ENCODE data around the gene STK11IP.

The STK11IP gene

GRCh38 chr2:219642069-219642454 is 44.4 kb downstream of the STK11IP start:
- Histone ChIP-seq H3K27me3 (ENCODE audit: control insufficient read depth, insufficient read depth, low read length, poor library complexity, severe bottlenecking) (peaks cover 10% of the 10 kb centered on the region), H3K36me3 (ENCODE audit: control insufficient read depth, insufficient read depth, low read length) (no peaks in the 10 kb centered on the region), H3K9me3 (ENCODE audit: control insufficient read depth, low read length) (no peaks in the 10 kb centered on the region), H3K4me1 (ENCODE audit: control insufficient read depth, insufficient read depth, low read length) (peaks cover 19% of the 10 kb centered on the region), H3K27ac (ENCODE audit: insufficient read depth, low read depth, low read length, poor library complexity, severe bottlenecking) (no peak overlapping the region), H3K4me3 (ENCODE audit: insufficient read depth, low read depth, low read length) (no peak overlapping the region)
- 83 to 92% methylated on average over 8 of the region's 8 CpGs for WGBS, 2 experiments

- H3K4me3 ChIP-seq (ENCODE audit: insufficient read depth, low read depth, low read length), result no peak overlapping the region
- WGBS, 2 experiments, result 16% methylated on average over 24 of the region's 24 CpGs
Observed at GRCh38 chr2:219642465-219643083, 44.9 kb downstream of the STK11IP start.

GRCh38 chr2:219643084-219643473 is 45.4 kb downstream of the STK11IP start:
- Histone ChIP-seq H3K4me1 (ENCODE audit: control insufficient read depth, insufficient read depth, low read length) (peaks cover 19% of the 10 kb centered on the region), H3K27ac (ENCODE audit: insufficient read depth, low read depth, low read length, poor library complexity, severe bottlenecking) (no peak overlapping the region), H3K36me3 (ENCODE audit: control insufficient read depth, insufficient read depth, low read length) (no peaks in the 10 kb centered on the region), H3K9me3 (ENCODE audit: control insufficient read depth, low read length) (no peaks in the 10 kb centered on the region), H3K4me3 (ENCODE audit: insufficient read depth, low read depth, low read length) (no peak overlapping the region), H3K27me3 (ENCODE audit: control insufficient read depth, insufficient read depth, low read length, poor library complexity, severe bottlenecking) (peaks cover 10% of the 10 kb centered on the region)
- WGBS, 2 experiments, result 95 to 97% methylated on average over 7 of the region's 7 CpGs

More at GRCh38 chr2:219642465-219643083, 44.9 kb downstream of the STK11IP start:
- peaks cover 10% of the 10 kb centered on the region for H3K27me3 ChIP-seq (ENCODE audit: control insufficient read depth, insufficient read depth, low read length, poor library complexity, severe bottlenecking)
- H3K36me3 ChIP-seq (ENCODE audit: control insufficient read depth, insufficient read depth, low read length), result no peaks in the 10 kb centered on the region
- H3K9me3 ChIP-seq (ENCODE audit: control insufficient read depth, low read length), result no peaks in the 10 kb centered on the region
- peaks cover 19% of the 10 kb centered on the region for H3K4me1 ChIP-seq (ENCODE audit: control insufficient read depth, insufficient read depth, low read length)
- no peak overlapping the region for H3K27ac ChIP-seq (ENCODE audit: insufficient read depth, low read depth, low read length, poor library complexity, severe bottlenecking)

- Histone ChIP-seq H3K4me3 (ENCODE audit: insufficient read depth, low read depth, low read length) (no peak overlapping the region), H3K4me1 (ENCODE audit: control insufficient read depth, insufficient read depth, low read length) (peaks cover 19% of the 10 kb centered on the region), H3K9me3 (ENCODE audit: control insufficient read depth, low read length) (no peaks in the 10 kb centered on the region), H3K27ac (ENCODE audit: insufficient read depth, low read depth, low read length, poor library complexity, severe bottlenecking) (no peak overlapping the region), H3K27me3 (ENCODE audit: control insufficient read depth, insufficient read depth, low read length, poor library complexity, severe bottlenecking) (peaks cover 10% of the 10 kb centered on the region), H3K36me3 (ENCODE audit: control insufficient read depth, insufficient read depth, low read length) (no peaks in the 10 kb centered on the region)
- 90 to 94% methylated on average over 14 of the region's 14 CpGs for WGBS, 2 experiments
Observed at GRCh38 chr2:219643788-219644398, 46.2 kb downstream of the STK11IP start.

- Histone ChIP-seq H3K9me3 (ENCODE audit: control insufficient read depth, low read length) (no peaks in the 10 kb centered on the region), H3K27ac (ENCODE audit: insufficient read depth, low read depth, low read length, poor library complexity, severe bottlenecking) (no peak overlapping the region), H3K4me3 (ENCODE audit: insufficient read depth, low read depth, low read length) (no peak overlapping the region), H3K27me3 (ENCODE audit: control insufficient read depth, insufficient read depth, low read length, poor library complexity, severe bottlenecking) (peaks cover 10% of the 10 kb centered on the region), H3K36me3 (ENCODE audit: control insufficient read depth, insufficient read depth, low read length) (no peaks in the 10 kb centered on the region), H3K4me1 (ENCODE audit: control insufficient read depth, insufficient read depth, low read length) (peaks cover 19% of the 10 kb centered on the region)
- WGBS, 2 experiments, result 90 to 92% methylated on average over 17 of the region's 17 CpGs
Observed at GRCh38 chr2:219644801-219645480, 47.3 kb downstream of the STK11IP start.

- no peaks in the 10 kb centered on the region for H3K36me3 ChIP-seq (ENCODE audit: control insufficient read depth, insufficient read depth, low read length)
- no peak overlapping the region for H3K4me3 ChIP-seq (ENCODE audit: insufficient read depth, low read depth, low read length)
- WGBS, 2 experiments, result 78% methylated on average over 11 to 12 of the region's 12 CpGs
- H3K27me3 ChIP-seq (ENCODE audit: control insufficient read depth, insufficient read depth, low read length, poor library complexity, severe bottlenecking), result peaks cover 10% of the 10 kb centered on the region
- H3K27ac ChIP-seq (ENCODE audit: insufficient read depth, low read depth, low read length, poor library complexity, severe bottlenecking), result no peak overlapping the region
- no peaks in the 10 kb centered on the region for H3K9me3 ChIP-seq (ENCODE audit: control insufficient read depth, low read length)
- H3K4me1 ChIP-seq (ENCODE audit: control insufficient read depth, insufficient read depth, low read length), result peaks cover 19% of the 10 kb centered on the region
Observed at GRCh38 chr2:219645631-219646527, 48.2 kb downstream of the STK11IP start.

GRCh38 chr2:219648176-219648575 is 50.5 kb downstream of the STK11IP start:
- Histone ChIP-seq H3K9me3 (ENCODE audit: control insufficient read depth, low read length) (no peaks in the 10 kb centered on the region), H3K4me3 (ENCODE audit: insufficient read depth, low read depth, low read length) (no peak overlapping the region)
- WGBS, 2 experiments, result 87 to 90% methylated on average over 2 of the region's 2 CpGs

GRCh38 chr2:219648963-219649362 is 51.3 kb downstream of the STK11IP start:
- Histone ChIP-seq H3K27me3 (ENCODE audit: control insufficient read depth, insufficient read depth, low read length, poor library complexity, severe bottlenecking) (no peaks in the 10 kb centered on the region), H3K4me3 (ENCODE audit: insufficient read depth, low read depth, low read length) (no peak overlapping the region), H3K27ac (ENCODE audit: insufficient read depth, low read depth, low read length, poor library complexity, severe bottlenecking) (no peak overlapping the region), H3K4me1 (ENCODE audit: control insufficient read depth, insufficient read depth, low read length) (peaks cover 11% of the 10 kb centered on the region), H3K36me3 (ENCODE audit: control insufficient read depth, insufficient read depth, low read length) (no peaks in the 10 kb centered on the region), H3K9me3 (ENCODE audit: control insufficient read depth, low read length) (no peaks in the 10 kb centered on the region)
- WGBS, 2 experiments, result 88 to 94% methylated on average over 4 of the region's 4 CpGs

More at GRCh38 chr2:219648176-219648575, 50.5 kb downstream of the STK11IP start:
- Histone ChIP-seq H3K27ac (ENCODE audit: insufficient read depth, low read depth, low read length, poor library complexity, severe bottlenecking) (no peak overlapping the region), H3K4me1 (ENCODE audit: control insufficient read depth, insufficient read depth, low read length) (peaks cover 11% of the 10 kb centered on the region), H3K27me3 (ENCODE audit: control insufficient read depth, insufficient read depth, low read length, poor library complexity, severe bottlenecking) (peaks cover 3% of the 10 kb centered on the region), H3K36me3 (ENCODE audit: control insufficient read depth, insufficient read depth, low read length) (no peaks in the 10 kb centered on the region)

- WGBS, 2 experiments, result 80 to 81% methylated on average over 8 of the region's 8 CpGs
- Histone ChIP-seq H3K27ac (ENCODE audit: insufficient read depth, low read depth, low read length, poor library complexity, severe bottlenecking) (no peak overlapping the region), H3K36me3 (ENCODE audit: control insufficient read depth, insufficient read depth, low read length) (no peaks in the 10 kb centered on the region), H3K27me3 (ENCODE audit: control insufficient read depth, insufficient read depth, low read length, poor library complexity, severe bottlenecking) (no peaks in the 10 kb centered on the region), H3K9me3 (ENCODE audit: control insufficient read depth, low read length) (no peaks in the 10 kb centered on the region), H3K4me3 (ENCODE audit: insufficient read depth, low read depth, low read length) (no peak overlapping the region), H3K4me1 (ENCODE audit: control insufficient read depth, insufficient read depth, low read length) (peaks cover 6% of the 10 kb centered on the region)
Observed at GRCh38 chr2:219650426-219651248, 53.0 kb downstream of the STK11IP start.
